ENCODE data around the gene AGRN. TPM values are rescaled to one million over a fixed set of nuclear protein-coding genes. Genes with fewer than 3 reads are reported as not detected.

The AGRN gene
- polyA plus RNA-seq, 3 donors: 0.06 to 4.7 (median 0.43) TPM

DNA sequence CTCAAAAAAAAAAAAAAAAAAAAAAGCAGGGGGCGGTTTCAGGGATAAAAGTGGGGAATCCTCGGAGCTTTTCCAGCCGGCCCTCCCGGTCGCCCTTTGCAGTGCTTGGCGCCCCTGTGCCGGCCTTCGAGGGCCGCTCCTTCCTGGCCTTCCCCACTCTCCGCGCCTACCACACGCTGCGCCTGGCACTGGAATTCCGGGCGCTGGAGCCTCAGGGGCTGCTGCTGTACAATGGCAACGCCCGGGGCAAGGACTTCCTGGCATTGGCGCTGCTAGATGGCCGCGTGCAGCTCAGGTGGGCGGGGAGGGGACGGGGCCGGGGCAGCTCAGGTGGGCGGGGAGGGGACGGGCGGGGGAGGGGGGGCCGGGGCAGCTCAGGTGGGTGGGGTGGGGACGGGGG lies 28.8 kb downstream of the AGRN start:
- H3K36me3 Mint-ChIP-seq: no peaks in the 10 kb centered on the region
- H3K9me3 ChIP-seq (replicated peaks in 1 of 2; ENCODE audit: control insufficient read depth in 1 of 2, insufficient read depth in 1 of 2, low read length in 2 of 2): no peaks in the 10 kb centered on the region
- no peak overlapping the region for H3K4me3 ChIP-seq (replicated peaks in 1 of 3; ENCODE audit: low read depth in 2 of 3, low read length in 3 of 3)
- H3K9ac ChIP-seq (ENCODE audit: insufficient read depth, low read length, poor library complexity, severe bottlenecking): no peak overlapping the region
- H3K4me3 Mint-ChIP-seq: no peak overlapping the region
- H4K20me1 ChIP-seq (ENCODE audit: insufficient read depth, low read length): no peaks in the 10 kb centered on the region
- no peaks in the 10 kb centered on the region for H3K79me2 ChIP-seq (ENCODE audit: insufficient read depth, low read length)
- no peaks in the 10 kb centered on the region for H3K36me3 ChIP-seq (replicated peaks in 1 of 2; ENCODE audit: control insufficient read depth in 1 of 2, insufficient read depth in 2 of 2, low read length in 2 of 2)
- H3K4me1 ChIP-seq (ENCODE audit: control insufficient read depth in 1 of 2, insufficient read depth in 2 of 2, low read length in 2 of 2): no peaks in the 10 kb centered on the region
- H3K9me3 Mint-ChIP-seq: peaks cover 0 to 2% (median 0%) of the 10 kb centered on the region in 7 donors
- H3K27ac ChIP-seq (ENCODE audit: low read depth in 1 of 2, low read length in 2 of 2): no peak overlapping the region
- H2AFZ ChIP-seq (ENCODE audit: insufficient read depth, low read depth, low read length, poor library complexity, severe bottlenecking): no peak overlapping the region
- H3K4me2 ChIP-seq (replicated peaks; ENCODE audit: extremely low read depth, low read length, poor library complexity, severe bottlenecking): no peak overlapping the region
- no peaks in the 10 kb centered on the region for H3K27me3 ChIP-seq (ENCODE audit: control insufficient read depth in 2 of 2, insufficient read depth in 2 of 2, low read length in 2 of 2)
- no peak for TF ChIP-seq CTCF (IDR thresholded peaks at IDR 0.05)
- no peak overlapping the region for H3K27ac Mint-ChIP-seq
- intact Hi-C loops (cut with micrococcal nuclease): no loop called here
- H3K4me1 Mint-ChIP-seq: no peaks in the 10 kb centered on the region
- 97% methylated on average over 13 of the region's 28 CpGs for WGBS (ENCODE audit: insufficient coverage)
- H3K27me3 Mint-ChIP-seq (ENCODE audit: low read depth in 3 of 3): peaks cover 0 to 4% (median 2%) of the 10 kb centered on the region in 3 donors
- no peak for DNase-seq

- TF ChIP-seq CTCF (IDR thresholded peaks at IDR 0.05): no peak
- Histone ChIP-seq H3K27me3 (ENCODE audit: control insufficient read depth in 2 of 2, insufficient read depth in 2 of 2, low read length in 2 of 2) (no peaks in the 10 kb centered on the region), H2AFZ (ENCODE audit: insufficient read depth, low read depth, low read length, poor library complexity, severe bottlenecking) (no peak overlapping the region), H3K4me1 (ENCODE audit: control insufficient read depth in 1 of 2, insufficient read depth in 2 of 2, low read length in 2 of 2) (no peaks in the 10 kb centered on the region), H3K79me2 (ENCODE audit: insufficient read depth, low read length) (no peaks in the 10 kb centered on the region), H3K36me3 (replicated peaks in 1 of 2; ENCODE audit: control insufficient read depth in 1 of 2, insufficient read depth in 2 of 2, low read length in 2 of 2) (no peaks in the 10 kb centered on the region), H4K20me1 (ENCODE audit: insufficient read depth, low read length) (no peaks in the 10 kb centered on the region), H3K27ac (ENCODE audit: low read depth in 1 of 2, low read length in 2 of 2) (no peak overlapping the region), H3K4me3 (replicated peaks in 1 of 3; ENCODE audit: low read depth in 2 of 3, low read length in 3 of 3) (no peak overlapping the region), H3K9ac (ENCODE audit: insufficient read depth, low read length, poor library complexity, severe bottlenecking) (no peak overlapping the region), H3K9me3 (replicated peaks in 1 of 2; ENCODE audit: control insufficient read depth in 1 of 2, insufficient read depth in 1 of 2, low read length in 2 of 2) (no peaks in the 10 kb centered on the region), H3K4me2 (replicated peaks; ENCODE audit: extremely low read depth, low read length, poor library complexity, severe bottlenecking) (no peak overlapping the region)
- H3K36me3 Mint-ChIP-seq: no peaks in the 10 kb centered on the region
- peaks cover 0 to 2% (median 0%) of the 10 kb centered on the region in 7 donors for H3K9me3 Mint-ChIP-seq
- no peak overlapping the region for H3K27ac Mint-ChIP-seq
- DNase-seq: no peak
- 93% methylated on average over 51 of the region's 57 CpGs for WGBS (ENCODE audit: insufficient coverage)
- H3K4me1 Mint-ChIP-seq: no peaks in the 10 kb centered on the region
- H3K27me3 Mint-ChIP-seq (ENCODE audit: low read depth in 3 of 3): peaks cover 0 to 4% (median 2%) of the 10 kb centered on the region in 3 donors
- intact Hi-C loops (cut with micrococcal nuclease): no loop called here
- no peak overlapping the region for H3K4me3 Mint-ChIP-seq
Observed at GRCh38 chr1:1049318-1050165, 29.6 kb downstream of the AGRN start.

Data from CD14-positive monocyte (primary cell).